ENCODE measurements around the gene SCFD2. TPM values are rescaled to one million over a fixed set of nuclear protein-coding genes. Genes with fewer than 3 reads are reported as not detected.

SCFD2 gene
- polyA plus RNA-seq, 3 donors = 5.4 to 9.4 (median 6.7) TPM

DNA sequence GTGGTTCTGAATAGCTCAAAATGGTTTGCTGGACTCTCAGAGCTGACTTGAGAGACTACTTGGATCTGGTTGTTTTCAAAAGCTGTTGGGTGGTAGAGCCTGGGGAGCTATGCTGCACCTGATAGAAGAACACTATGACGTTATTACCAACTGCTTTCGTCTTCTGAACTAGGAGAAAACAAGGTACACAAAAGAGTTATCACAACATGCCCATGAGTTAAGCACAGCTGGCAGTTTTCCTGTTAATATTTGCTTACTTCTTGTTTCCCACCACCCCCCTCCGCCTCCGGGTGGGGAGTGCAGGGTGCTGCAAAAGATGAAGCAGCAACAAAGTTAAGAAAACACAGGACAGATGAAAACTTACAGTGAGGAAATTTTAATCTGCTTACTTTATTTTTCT lies 434.6 kb downstream of the SCFD2 start:
- DNase-seq = no peak
- H3K79me2 ChIP-seq (ENCODE audit: insufficient read depth, low read length) = no peaks in the 10 kb centered on the region
- H3K4me3 ChIP-seq (replicated peaks in 1 of 3; ENCODE audit: low read depth in 2 of 3, low read length in 3 of 3) = no peak overlapping the region
- intact Hi-C loops (cut with micrococcal nuclease) = no loop called here
- WGBS (ENCODE audit: insufficient coverage) = 100% methylated on average over 1 of the region's 4 CpGs
- no peaks in the 10 kb centered on the region for H3K27me3 ChIP-seq (ENCODE audit: control insufficient read depth in 2 of 2, insufficient read depth in 2 of 2, low read length in 2 of 2)
- Mint-ChIP-seq H3K4me1 (no peaks in the 10 kb centered on the region), H3K27ac (no peak overlapping the region), H3K4me3 (no peak overlapping the region), H3K27me3 (ENCODE audit: low read depth in 3 of 3) (peaks cover 0 to 3% (median 0%) of the 10 kb centered on the region in 3 donors), H3K36me3 (no peaks in the 10 kb centered on the region), H3K9me3 (peaks cover 0 to 2% (median 0%) of the 10 kb centered on the region in 7 donors)
- H3K36me3 ChIP-seq (replicated peaks in 1 of 2; ENCODE audit: control insufficient read depth in 1 of 2, insufficient read depth in 2 of 2, low read length in 2 of 2) = no peaks in the 10 kb centered on the region
- H3K4me1 ChIP-seq (ENCODE audit: control insufficient read depth in 1 of 2, insufficient read depth in 2 of 2, low read length in 2 of 2) = no peaks in the 10 kb centered on the region
- H4K20me1 ChIP-seq (ENCODE audit: insufficient read depth, low read length) = no peaks in the 10 kb centered on the region
- no peak overlapping the region for H3K27ac ChIP-seq (ENCODE audit: low read depth in 1 of 2, low read length in 2 of 2)
- H3K9ac ChIP-seq (ENCODE audit: insufficient read depth, low read length, poor library complexity, severe bottlenecking) = no peak overlapping the region
- H2AFZ ChIP-seq (ENCODE audit: insufficient read depth, low read depth, low read length, poor library complexity, severe bottlenecking) = no peak overlapping the region
- TF ChIP-seq CTCF (IDR thresholded peaks at IDR 0.05) = no peak
- H3K9me3 ChIP-seq (replicated peaks in 1 of 2; ENCODE audit: control insufficient read depth in 1 of 2, insufficient read depth in 1 of 2, low read length in 2 of 2) = no peaks in the 10 kb centered on the region
- H3K4me2 ChIP-seq (replicated peaks; ENCODE audit: extremely low read depth, low read length, poor library complexity, severe bottlenecking) = no peak overlapping the region

- no peaks in the 10 kb centered on the region for H3K36me3 Mint-ChIP-seq
- Histone ChIP-seq H2AFZ (ENCODE audit: insufficient read depth, low read depth, low read length, poor library complexity, severe bottlenecking) (no peak overlapping the region), H3K27me3 (ENCODE audit: control insufficient read depth in 2 of 2, insufficient read depth in 2 of 2, low read length in 2 of 2) (no peaks in the 10 kb centered on the region), H3K79me2 (ENCODE audit: insufficient read depth, low read length) (no peaks in the 10 kb centered on the region), H3K4me1 (ENCODE audit: control insufficient read depth in 1 of 2, insufficient read depth in 2 of 2, low read length in 2 of 2) (no peaks in the 10 kb centered on the region), H3K36me3 (replicated peaks in 1 of 2; ENCODE audit: control insufficient read depth in 1 of 2, insufficient read depth in 2 of 2, low read length in 2 of 2) (no peaks in the 10 kb centered on the region), H3K27ac (ENCODE audit: low read depth in 1 of 2, low read length in 2 of 2) (no peak overlapping the region), H3K4me2 (replicated peaks; ENCODE audit: extremely low read depth, low read length, poor library complexity, severe bottlenecking) (no peak overlapping the region), H3K9me3 (replicated peaks in 1 of 2; ENCODE audit: control insufficient read depth in 1 of 2, insufficient read depth in 1 of 2, low read length in 2 of 2) (no peaks in the 10 kb centered on the region), H3K4me3 (replicated peaks in 1 of 3; ENCODE audit: low read depth in 2 of 3, low read length in 3 of 3) (no peak overlapping the region), H3K9ac (ENCODE audit: insufficient read depth, low read length, poor library complexity, severe bottlenecking) (no peak overlapping the region), H4K20me1 (ENCODE audit: insufficient read depth, low read length) (no peaks in the 10 kb centered on the region)
- no peak for DNase-seq
- no peaks in the 10 kb centered on the region for H3K4me1 Mint-ChIP-seq
- no peak overlapping the region for H3K27ac Mint-ChIP-seq
- intact Hi-C loops (cut with micrococcal nuclease) = no loop called here
- H3K27me3 Mint-ChIP-seq (ENCODE audit: low read depth in 3 of 3) = peaks cover 0 to 3% (median 0%) of the 10 kb centered on the region in 3 donors
- WGBS (ENCODE audit: insufficient coverage) = no CpG with 5 or more reads among the region's 9 CpGs
- H3K4me3 Mint-ChIP-seq = no peak overlapping the region
- no peak for TF ChIP-seq CTCF (IDR thresholded peaks at IDR 0.05)
- H3K9me3 Mint-ChIP-seq = peaks cover 0 to 4% (median 0%) of the 10 kb centered on the region in 7 donors
These were observed 439.5 kb downstream of the SCFD2 start for GRCh38 chr4:52926196-52926974.
